ENCODE measurements around the gene ZWILCH. TPM values are rescaled to one million over a fixed set of nuclear protein-coding genes. Genes with fewer than 3 reads are reported as not detected.

Gene ZWILCH
- total and polyA plus RNA-seq, 2 of the 4 experiments (the other 2 are of a cell fraction): 10.5 to 22.2 TPM

DNA sequence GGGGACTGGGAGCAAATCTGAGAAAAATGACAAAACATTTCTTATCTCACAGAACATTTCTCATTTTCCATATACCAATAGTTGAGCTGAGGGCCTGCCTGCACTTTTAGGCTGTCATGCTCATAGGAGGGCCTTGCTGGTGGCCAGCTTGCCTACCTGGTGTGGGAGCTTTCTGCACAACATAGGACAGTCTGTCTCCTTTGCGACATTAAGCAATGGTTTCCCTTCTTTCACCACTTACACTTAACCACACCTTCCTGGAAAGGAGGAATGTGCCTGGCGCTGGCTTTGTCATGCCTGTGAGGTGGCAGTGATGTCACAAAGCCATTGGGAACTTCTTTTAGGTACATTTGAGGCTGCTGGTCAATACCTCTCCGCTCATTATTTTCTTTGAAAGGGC lies 13.3 kb upstream of the ZWILCH start:
- no peak overlapping the region for H4K8ac ChIP-seq (ENCODE audit: low read depth in 2 of 2, low read length in 2 of 2)
- H3K27ac ChIP-seq (ENCODE audit: insufficient read depth, low read length): no peak overlapping the region
- in situ Hi-C loops (cut with MboI; ENCODE audit: low sequenced_read_pairs) (loop anchor here (5.0 to 25.0 kb wide), 2 partner anchors 105 to 580 kb away; partner anchors contain the start of gene MAP2K1), dilution Hi-C loops (cut with HindIII; ENCODE audit: low sequenced_read_pairs, unreplicated experiment) (no loop called here), intact Hi-C loops (cut with micrococcal nuclease) (no loop called here)
- H2BK120ac ChIP-seq (ENCODE audit: low read depth, low read length): no peak overlapping the region
- no peaks in the 10 kb centered on the region for H3K9me3 ChIP-seq (ENCODE audit: control insufficient read depth, insufficient read depth, low read length)
- no peak overlapping the region for H2BK20ac ChIP-seq (ENCODE audit: low read depth, low read length)
- no peak overlapping the region for H3K14ac ChIP-seq (replicated peaks; ENCODE audit: low read depth, low read length)
- H2AK5ac ChIP-seq (ENCODE audit: low read depth, low read length): no peak overlapping the region
- H3K36me3 ChIP-seq (ENCODE audit: control insufficient read depth, insufficient read depth, low read length): peaks cover 41% of the 10 kb centered on the region
- H2AK9ac ChIP-seq (replicated peaks; ENCODE audit: low read depth, low read length, poor library complexity): no peak overlapping the region
- H3K4me3 ChIP-seq (ENCODE audit: insufficient read depth, low read depth, low read length): no peak overlapping the region
- H2BK15ac ChIP-seq (ENCODE audit: low read depth, low read length): no peak overlapping the region
- ATAC-seq (ENCODE audit: low read depth): no peak
- peaks cover 11 to 24% of the 10 kb centered on the region in 2 experiments for H3K79me1 ChIP-seq (ENCODE audit: low read depth in 1 of 2, low read length in 2 of 2)
- ChIA-PET CTCF (interaction anchor here (0.6 to 0.7 kb wide), 2 partner anchors 952 to 1173 kb away, joined by 3 to 5 read pairs; no protein-coding TSS in a partner anchor), POLR2A (ENCODE audit: unreplicated experiment) (no interaction called here)
- H4K5ac ChIP-seq (ENCODE audit: low read depth, low read length): no peak overlapping the region
- WGBS, 2 experiments (ENCODE audit: extremely low coverage in 2 of 2, insufficient read length in 1 of 2): no CpG with 5 or more reads among the region's 3 CpGs
- H2BK5ac ChIP-seq (ENCODE audit: low read depth, low read length, poor library complexity, severe bottlenecking): no peak overlapping the region
- H3K9ac ChIP-seq (ENCODE audit: low read depth, low read length): no peak overlapping the region
- no peak overlapping the region for H4K91ac ChIP-seq (ENCODE audit: insufficient read depth, low read depth, low read length)
- no peak overlapping the region for H3K4ac ChIP-seq (ENCODE audit: low read depth, low read length)
- H3K18ac ChIP-seq (ENCODE audit: low read depth, low read length): no peak overlapping the region
- BruUV-seq (replicated peaks): no TSS peak
- H3K23ac ChIP-seq (ENCODE audit: low read depth, low read length): no peak overlapping the region
- no peak overlapping the region for H3K4me2 ChIP-seq (ENCODE audit: low read depth, low read length)
- no peak overlapping the region for H2AFZ ChIP-seq (replicated peaks; ENCODE audit: low read length, poor library complexity)
- no peak for DNase-seq
- no peak overlapping the region for H3K56ac ChIP-seq (ENCODE audit: extremely low read depth, insufficient read depth, low read length)
- no peaks in the 10 kb centered on the region; the same call in 1 of the 2 replicates for H3K9me1 ChIP-seq (ENCODE audit: insufficient read depth, low read length)
- H4K20me1 ChIP-seq (ENCODE audit: insufficient read depth, low read length): peaks cover 10% of the 10 kb centered on the region; the same call in 1 of the 2 replicates
- TF ChIP-seq MAFK (IDR thresholded peaks at IDR 0.05; ENCODE audit: low read depth, low read length): no peak
- TF ChIP-seq BHLHE40 (IDR thresholded peaks at IDR 0.05; ENCODE audit: low read depth, low read length): no peak
- TF ChIP-seq, protein P1, sequence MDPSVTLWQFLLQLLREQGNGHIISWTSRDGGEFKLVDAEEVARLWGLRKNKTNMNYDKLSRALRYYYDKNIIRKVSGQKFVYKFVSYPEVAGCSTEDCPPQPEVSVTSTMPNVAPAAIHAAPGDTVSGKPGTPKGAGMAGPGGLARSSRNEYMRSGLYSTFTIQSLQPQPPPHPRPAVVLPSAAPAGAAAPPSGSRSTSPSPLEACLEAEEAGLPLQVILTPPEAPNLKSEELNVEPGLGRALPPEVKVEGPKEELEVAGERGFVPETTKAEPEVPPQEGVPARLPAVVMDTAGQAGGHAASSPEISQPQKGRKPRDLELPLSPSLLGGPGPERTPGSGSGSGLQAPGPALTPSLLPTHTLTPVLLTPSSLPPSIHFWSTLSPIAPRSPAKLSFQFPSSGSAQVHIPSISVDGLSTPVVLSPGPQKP (IDR thresholded peaks at IDR 0.05; ENCODE audit: borderline replicate concordance, low read depth, low read length): no peak
- TF ChIP-seq RFX5 (IDR thresholded peaks at IDR 0.05; ENCODE audit: low read depth, low read length): no peak
- TF ChIP-seq SMC3 (IDR thresholded peaks at IDR 0.05; ENCODE audit: low read depth, low read length): no peak
- TF ChIP-seq NFE2L2 (IDR thresholded peaks at IDR 0.05; ENCODE audit: low read depth, low read length): no peak
- TF ChIP-seq MAZ (IDR thresholded peaks at IDR 0.05; ENCODE audit: borderline replicate concordance, low read depth, low read length): no peak
- TF ChIP-seq RCOR1 (IDR thresholded peaks at IDR 0.05; ENCODE audit: insufficient replicate concordance, low read length): no peak
- TF ChIP-seq RAD21 (IDR thresholded peaks at IDR 0.05; ENCODE audit: low read length): no peak
- TF ChIP-seq POLR2A (IDR thresholded peaks at IDR 0.05; ENCODE audit: low read depth, low read length): no peak
- no peak for TF ChIP-seq CEBPB (IDR thresholded peaks at IDR 0.05; ENCODE audit: low read depth, low read length)
- TF ChIP-seq, protein P2, sequence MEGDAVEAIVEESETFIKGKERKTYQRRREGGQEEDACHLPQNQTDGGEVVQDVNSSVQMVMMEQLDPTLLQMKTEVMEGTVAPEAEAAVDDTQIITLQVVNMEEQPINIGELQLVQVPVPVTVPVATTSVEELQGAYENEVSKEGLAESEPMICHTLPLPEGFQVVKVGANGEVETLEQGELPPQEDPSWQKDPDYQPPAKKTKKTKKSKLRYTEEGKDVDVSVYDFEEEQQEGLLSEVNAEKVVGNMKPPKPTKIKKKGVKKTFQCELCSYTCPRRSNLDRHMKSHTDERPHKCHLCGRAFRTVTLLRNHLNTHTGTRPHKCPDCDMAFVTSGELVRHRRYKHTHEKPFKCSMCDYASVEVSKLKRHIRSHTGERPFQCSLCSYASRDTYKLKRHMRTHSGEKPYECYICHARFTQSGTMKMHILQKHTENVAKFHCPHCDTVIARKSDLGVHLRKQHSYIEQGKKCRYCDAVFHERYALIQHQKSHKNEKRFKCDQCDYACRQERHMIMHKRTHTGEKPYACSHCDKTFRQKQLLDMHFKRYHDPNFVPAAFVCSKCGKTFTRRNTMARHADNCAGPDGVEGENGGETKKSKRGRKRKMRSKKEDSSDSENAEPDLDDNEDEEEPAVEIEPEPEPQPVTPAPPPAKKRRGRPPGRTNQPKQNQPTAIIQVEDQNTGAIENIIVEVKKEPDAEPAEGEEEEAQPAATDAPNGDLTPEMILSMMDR (conservative IDR thresholded peaks at IDR 0.05; ENCODE audit: low read depth, low read length): no peak
- TF ChIP-seq FOS (IDR thresholded peaks at IDR 0.05; ENCODE audit: low read depth, low read length): no peak
- no peak for TF ChIP-seq MXI1 (IDR thresholded peaks at IDR 0.05; ENCODE audit: borderline replicate concordance, low read depth, low read length)
- no peaks in the 10 kb centered on the region; the same call in 1 of the 2 replicates for H3K4me1 ChIP-seq (ENCODE audit: control insufficient read depth, insufficient read depth, low read length)
- no peaks in the 10 kb centered on the region for H3K27me3 ChIP-seq (ENCODE audit: control insufficient read depth, insufficient read depth, low read length)
